DND-41 (cell line): ENCODE results near the gene BCL2L13.

Experiments used
- ATAC-seq: fragments of 200-7000 bp; cut with Tn5 transposase; 3 replicates; pipeline ENCODE4 v1.9.1; 2021; ENCODE audit warnings: low read depth; ENCODE audit not compliant: insufficient read depth
- DNase-seq: peaks from one replicate; pipeline ENCODE4 v3.0.0-alpha.2; 2020
- H2AFZ ChIP-seq: 2 replicates; pipeline ENCODE4 v1.6.0; 2012; ENCODE audit warnings: low read depth, low read length
- H3K27ac ChIP-seq: 2 replicates; pipeline ENCODE4 v1.5.1; 2012; ENCODE audit warnings: low read length, inconsistent platforms
- H3K27me3 ChIP-seq: fragments of 200-600 bp; sonication (generic); 2 replicates; pipeline ENCODE4 v1.6.0; 2012; ENCODE audit warnings: low read length, mild to moderate bottlenecking, inconsistent platforms; ENCODE audit not compliant: insufficient read depth, poor library complexity
- H3K36me3 ChIP-seq: 2 replicates; pipeline ENCODE4 v1.5.1; 2012; ENCODE audit warnings: low read length, inconsistent platforms; ENCODE audit not compliant: insufficient read depth
- H3K4me1 ChIP-seq: 2 replicates; pipeline ENCODE4 v1.5.1; 2012; ENCODE audit warnings: mild to moderate bottlenecking, low read length; ENCODE audit not compliant: insufficient read depth
- H3K4me2 ChIP-seq: 2 replicates; pipeline ENCODE4 v1.6.0; 2012; ENCODE audit warnings: mild to moderate bottlenecking, moderate library complexity, low read length, inconsistent platforms; ENCODE audit not compliant: insufficient read depth
- H3K4me3 ChIP-seq, 2 experiments: fragments of 200-600 bp in 1 of 2; shearing (Covaris generic) in 1 of 2; 2 replicates each; pipeline ENCODE4 v1.5.1; 2012 to 2016; ENCODE audit warnings: inconsistent platforms in 2 of 2, low read length in 2 of 2, mild to moderate bottlenecking in 2 of 2, low read depth in 1 of 2, moderate library complexity in 1 of 2
- H3K79me2 ChIP-seq: 2 replicates; pipeline ENCODE4 v1.6.0; 2012; ENCODE audit warnings: low read length, inconsistent platforms; ENCODE audit not compliant: insufficient read depth
- H3K9ac ChIP-seq: 2 replicates; pipeline ENCODE4 v1.6.0; 2012; ENCODE audit warnings: low read depth, mild to moderate bottlenecking, inconsistent platforms, low read length, moderate library complexity
- H3K9me3 ChIP-seq: 2 replicates; pipeline ENCODE4 v1.5.1; 2012; ENCODE audit warnings: low read length, moderate library complexity, mild to moderate bottlenecking, inconsistent platforms; ENCODE audit not compliant: insufficient read depth, severe bottlenecking
- H4K20me1 ChIP-seq: 2 replicates; pipeline ENCODE4 v1.6.0; 2012; ENCODE audit warnings: low read length; ENCODE audit not compliant: insufficient read depth
- CTCF ChIP-seq: IDR thresholded peaks from 2 replicates; pipeline ENCODE4 v1.5.1; 2012; ENCODE audit warnings: borderline replicate concordance, low read length, moderate library complexity, mild to moderate bottlenecking; ENCODE audit not compliant: poor library complexity, severe bottlenecking; ENCODE audit errors: extremely low read depth
- EZH2 ChIP-seq: IDR thresholded peaks from 3 replicates; pipeline ENCODE4 v1.6.1; 2012; ENCODE audit warnings: borderline replicate concordance, low read depth, mild to moderate bottlenecking, moderate library complexity, low read length, inconsistent platforms; ENCODE audit not compliant: severe bottlenecking

The BCL2L13 gene

GRCh38 chr22:17698948-17699347 is 60.4 kb downstream of the BCL2L13 start:
- H2AFZ ChIP-seq = no peak overlapping the region
- H3K27ac ChIP-seq = no peak overlapping the region
- no peak overlapping the region for H3K4me2 ChIP-seq
- no peaks in the 10 kb centered on the region for H3K4me1 ChIP-seq
- DNase-seq (no peak), ATAC-seq (no peak)
- H3K4me3 ChIP-seq = no peak overlapping the region
- H3K9ac ChIP-seq = no peak overlapping the region
- no peaks in the 10 kb centered on the region for H3K27me3 ChIP-seq
- no peaks in the 10 kb centered on the region for H4K20me1 ChIP-seq
- TF ChIP-seq EZH2 (no peak), CTCF (no peak)
- H3K79me2 ChIP-seq = no peaks in the 10 kb centered on the region
- no peaks in the 10 kb centered on the region for H3K9me3 ChIP-seq
- peaks cover 14% of the 10 kb centered on the region for H3K36me3 ChIP-seq

GRCh38 chr22:17699696-17700340 is 61.3 kb downstream of the BCL2L13 start:
- no peaks in the 10 kb centered on the region for H3K79me2 ChIP-seq
- TF ChIP-seq CTCF (no peak), EZH2 (no peak)
- no peak for ATAC-seq

GRCh38 chr22:17700778-17701177 is 62.2 kb downstream of the BCL2L13 start:
- H2AFZ ChIP-seq = no peak overlapping the region
- H3K79me2 ChIP-seq = no peaks in the 10 kb centered on the region
- no peaks in the 10 kb centered on the region for H3K27me3 ChIP-seq
- no peaks in the 10 kb centered on the region for H4K20me1 ChIP-seq
- no peak for TF ChIP-seq CTCF
- TF ChIP-seq EZH2 = no peak
- H3K9ac ChIP-seq = no peak overlapping the region
- peaks cover 6% of the 10 kb centered on the region for H3K4me1 ChIP-seq
- H3K4me3 ChIP-seq = no peak overlapping the region
- DNase-seq (no peak), ATAC-seq (no peak)
- H3K4me2 ChIP-seq = no peak overlapping the region
- H3K36me3 ChIP-seq = peaks cover 13% of the 10 kb centered on the region; the same call in 1 of the 2 replicates
- no peak overlapping the region for H3K27ac ChIP-seq
- H3K9me3 ChIP-seq = no peaks in the 10 kb centered on the region

More at GRCh38 chr22:17699696-17700340, 61.3 kb downstream of the BCL2L13 start:
- no peak for DNase-seq
- Histone ChIP-seq H2AFZ (no peak overlapping the region), H3K27ac (no peak overlapping the region), H3K4me1 (no peaks in the 10 kb centered on the region), H3K4me2 (no peak overlapping the region), H3K36me3 (peaks cover 12% of the 10 kb centered on the region), H3K27me3 (no peaks in the 10 kb centered on the region), H4K20me1 (no peaks in the 10 kb centered on the region), H3K4me3 (no peak overlapping the region), H3K9me3 (no peaks in the 10 kb centered on the region), H3K9ac (no peak overlapping the region)

GRCh38 chr22:17703811-17704210 is 65.3 kb downstream of the BCL2L13 start:
- no peaks in the 10 kb centered on the region for H3K9me3 ChIP-seq
- H3K36me3 ChIP-seq = peaks cover 11% of the 10 kb centered on the region; the same call in 1 of the 2 replicates
- no peak for ATAC-seq
- H3K27ac ChIP-seq = no peak overlapping the region
- no peak overlapping the region for H3K4me2 ChIP-seq
- no peak overlapping the region for H3K9ac ChIP-seq
- DNase-seq = no peak
- no peaks in the 10 kb centered on the region for H3K27me3 ChIP-seq
- peaks cover 19% of the 10 kb centered on the region for H3K79me2 ChIP-seq
- H3K4me3 ChIP-seq = no peak overlapping the region
- no peak overlapping the region for H2AFZ ChIP-seq
- peaks cover 31% of the 10 kb centered on the region for H3K4me1 ChIP-seq
- no peak for TF ChIP-seq CTCF
- no peak for TF ChIP-seq EZH2
- H4K20me1 ChIP-seq = no peaks in the 10 kb centered on the region
